ENCODE measurements around the gene SIRPG.

- TF ChIP-seq, protein P1, sequence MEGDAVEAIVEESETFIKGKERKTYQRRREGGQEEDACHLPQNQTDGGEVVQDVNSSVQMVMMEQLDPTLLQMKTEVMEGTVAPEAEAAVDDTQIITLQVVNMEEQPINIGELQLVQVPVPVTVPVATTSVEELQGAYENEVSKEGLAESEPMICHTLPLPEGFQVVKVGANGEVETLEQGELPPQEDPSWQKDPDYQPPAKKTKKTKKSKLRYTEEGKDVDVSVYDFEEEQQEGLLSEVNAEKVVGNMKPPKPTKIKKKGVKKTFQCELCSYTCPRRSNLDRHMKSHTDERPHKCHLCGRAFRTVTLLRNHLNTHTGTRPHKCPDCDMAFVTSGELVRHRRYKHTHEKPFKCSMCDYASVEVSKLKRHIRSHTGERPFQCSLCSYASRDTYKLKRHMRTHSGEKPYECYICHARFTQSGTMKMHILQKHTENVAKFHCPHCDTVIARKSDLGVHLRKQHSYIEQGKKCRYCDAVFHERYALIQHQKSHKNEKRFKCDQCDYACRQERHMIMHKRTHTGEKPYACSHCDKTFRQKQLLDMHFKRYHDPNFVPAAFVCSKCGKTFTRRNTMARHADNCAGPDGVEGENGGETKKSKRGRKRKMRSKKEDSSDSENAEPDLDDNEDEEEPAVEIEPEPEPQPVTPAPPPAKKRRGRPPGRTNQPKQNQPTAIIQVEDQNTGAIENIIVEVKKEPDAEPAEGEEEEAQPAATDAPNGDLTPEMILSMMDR (IDR thresholded peaks at IDR 0.05) = no peak
- no peak for TF ChIP-seq POLR2A (IDR thresholded peaks at IDR 0.05)
Observed at GRCh38 chr20:1616858-1617434, 40.6 kb downstream of the SIRPG start.
